GM19099 (cell line): ENCODE measurements around the gene FCHSD2.
A peak's percentile ranks its signal among the peaks of the same experiment; 100 is the strongest.

ENCODE experiments used
- POLR2A ChIP-seq: IDR thresholded peaks from 3 replicates; pipeline ENCODE4 v1.6.1; 2011; ENCODE audit warnings: low read depth; ENCODE audit not compliant: insufficient read length; ENCODE audit errors: extremely low read depth

Gene FCHSD2

DNA sequence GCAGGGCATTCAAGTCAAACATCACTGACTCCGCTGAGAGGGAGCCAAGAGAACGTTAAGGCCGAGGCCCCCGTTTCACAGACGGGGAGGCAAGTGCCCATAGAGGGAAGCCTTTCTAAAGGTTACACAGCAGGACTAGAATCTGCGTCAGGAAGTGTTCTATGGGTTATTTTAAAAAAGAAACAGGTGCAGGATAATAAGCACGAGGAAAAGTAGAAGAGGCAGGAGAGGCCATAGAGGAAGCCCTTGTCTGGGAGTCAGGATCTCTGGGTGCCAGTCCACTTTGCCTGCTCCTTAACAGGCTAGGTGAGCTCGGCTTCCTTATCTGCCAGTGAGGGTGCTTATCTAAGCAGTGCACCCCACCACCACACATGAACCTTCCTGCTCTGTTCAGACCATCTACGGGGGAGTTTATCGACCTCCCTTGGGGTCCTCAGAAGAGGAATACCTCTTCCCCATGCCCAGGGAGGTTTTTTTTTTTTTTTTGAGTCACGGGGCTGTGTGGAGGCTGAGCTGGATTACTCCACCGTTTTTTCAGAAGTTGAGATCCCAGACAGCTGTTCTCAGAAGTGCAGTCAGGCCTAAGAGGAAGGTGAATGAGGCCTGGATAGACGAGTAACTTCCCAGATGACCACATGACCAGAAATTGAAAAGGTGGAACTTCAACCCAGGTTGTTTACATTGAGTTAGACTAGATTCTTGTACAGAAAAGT is 1.2 kb upstream of the FCHSD2 start:
- peak; percentile 69 for TF ChIP-seq POLR2A

DNA sequence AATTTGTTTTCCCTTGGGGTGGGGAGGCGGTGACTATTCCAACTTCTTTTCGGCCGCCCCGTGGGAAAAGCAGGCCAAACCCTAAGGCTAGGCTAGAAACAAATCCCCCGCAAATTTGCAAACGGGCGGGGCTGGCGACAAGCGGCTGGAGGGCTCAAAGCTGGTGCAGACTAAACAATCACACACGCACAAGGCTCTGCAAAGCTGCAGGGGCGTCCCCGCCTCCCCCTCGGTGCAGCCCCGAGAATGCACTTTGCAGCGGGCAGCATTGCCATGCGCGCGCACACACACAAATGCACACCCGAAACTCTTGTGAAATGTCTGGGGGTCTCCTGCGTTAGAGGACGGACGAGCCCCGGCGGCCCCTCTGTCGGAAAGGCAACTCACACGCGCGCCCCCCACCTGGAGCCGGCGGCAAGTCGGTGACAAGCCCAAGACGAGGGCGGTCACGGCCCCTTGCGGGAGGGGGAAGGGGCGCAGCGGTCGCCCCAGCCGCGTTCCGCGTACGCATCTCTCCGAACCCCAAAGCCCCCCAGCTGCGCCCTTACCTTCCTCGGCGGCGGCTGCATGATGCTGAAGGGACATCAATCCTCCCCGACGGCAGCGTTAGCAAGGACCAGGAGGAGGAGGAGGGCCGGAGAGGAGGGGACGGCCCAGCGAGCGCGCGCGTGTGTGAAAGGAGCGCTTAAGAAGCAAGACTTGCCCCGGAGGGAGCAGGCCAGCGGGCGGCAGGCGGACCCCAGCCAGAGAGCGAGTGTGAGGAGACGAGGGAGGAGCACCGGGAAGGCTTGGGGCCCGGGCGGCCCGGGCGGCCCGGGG is 600 bp downstream of the FCHSD2 start:
- peak; percentile 15 for TF ChIP-seq POLR2A

DNA sequence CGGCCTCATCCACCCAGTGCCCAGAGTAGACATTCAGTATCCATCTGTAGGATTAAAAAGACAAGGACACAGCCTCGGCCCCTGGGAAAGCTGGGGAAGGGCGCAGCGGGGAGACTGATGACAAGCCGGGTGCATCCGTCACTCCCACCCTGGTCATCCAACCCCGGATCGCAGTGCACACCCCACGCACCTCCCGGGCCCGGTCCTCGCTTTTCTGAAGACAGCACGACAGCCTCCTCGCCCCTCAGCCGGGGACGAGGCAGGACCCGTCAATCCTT is 1.1 kb downstream of the FCHSD2 start:
- no peak for TF ChIP-seq POLR2A

DNA sequence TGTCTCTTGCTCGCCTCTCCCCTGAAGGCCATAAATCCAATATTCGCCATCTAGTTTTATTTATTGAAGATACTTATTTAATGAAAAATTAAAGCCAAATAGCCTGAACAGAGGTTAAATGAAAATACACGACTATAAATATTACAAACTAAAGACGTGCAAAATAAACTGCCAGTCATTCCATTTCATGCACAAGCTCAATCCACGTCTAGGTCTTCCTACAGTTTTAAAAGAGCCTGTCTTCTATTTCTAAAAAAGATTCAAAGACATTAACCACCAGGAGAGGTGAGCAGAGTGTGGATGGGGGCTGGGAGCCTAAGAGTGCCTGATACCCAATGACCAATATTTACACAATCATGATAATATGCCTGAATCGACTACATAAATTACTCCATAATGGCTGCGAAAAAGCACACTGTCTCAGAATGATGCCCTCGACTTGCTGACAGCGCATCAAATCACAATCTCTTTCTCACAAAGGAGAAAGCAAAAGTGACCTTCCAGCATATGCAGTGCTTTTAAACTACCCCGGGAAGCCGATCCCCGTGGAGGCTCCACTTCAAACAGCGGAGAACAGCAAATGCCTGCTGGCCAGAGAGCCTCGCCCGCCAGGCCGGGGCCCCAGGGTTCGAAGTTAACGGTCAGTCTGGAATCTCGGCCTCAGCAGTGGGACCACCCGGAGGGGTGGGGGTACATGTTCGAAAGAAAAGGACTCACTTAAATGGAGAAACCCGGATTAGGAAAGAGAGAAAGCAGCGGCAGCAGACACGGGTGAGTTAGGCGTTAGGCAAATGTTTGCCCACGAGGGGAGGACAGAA is 1.7 kb downstream of the FCHSD2 start:
- TF ChIP-seq POLR2A: no peak

DNA sequence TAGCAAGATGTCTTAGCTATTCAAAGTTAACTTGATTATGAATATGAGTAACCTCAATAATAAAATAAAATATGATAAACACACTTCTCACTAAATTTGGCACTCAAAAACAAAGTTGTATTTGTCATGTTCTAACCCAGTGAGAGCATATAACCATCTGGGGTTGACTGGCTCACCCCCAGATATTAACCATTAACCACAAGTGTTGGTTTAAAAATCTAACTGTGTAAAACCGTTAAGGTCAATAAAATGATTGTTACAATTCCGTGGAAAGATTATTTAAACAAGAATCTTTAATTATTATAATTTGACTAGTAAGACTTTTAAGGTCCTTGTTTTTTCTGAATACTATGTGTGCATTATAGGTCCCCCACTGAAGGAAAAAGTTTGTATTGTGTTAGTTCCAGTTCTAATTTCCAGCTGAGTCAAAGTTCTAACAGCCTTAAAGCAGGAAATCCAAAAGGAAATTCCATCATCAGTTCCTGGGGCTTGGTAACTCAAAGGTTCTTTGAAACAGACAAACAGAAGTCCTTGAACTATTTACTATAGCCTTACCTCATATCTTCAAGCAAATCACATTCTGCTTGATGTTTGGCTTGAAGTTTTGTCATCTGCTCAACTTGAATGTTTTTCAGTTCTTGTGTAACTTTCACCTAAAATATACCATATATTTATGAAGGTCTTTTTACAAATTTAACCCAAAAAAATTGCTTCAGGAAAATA is 2.5 kb downstream of the FCHSD2 start:
- TF ChIP-seq POLR2A: no peak

DNA sequence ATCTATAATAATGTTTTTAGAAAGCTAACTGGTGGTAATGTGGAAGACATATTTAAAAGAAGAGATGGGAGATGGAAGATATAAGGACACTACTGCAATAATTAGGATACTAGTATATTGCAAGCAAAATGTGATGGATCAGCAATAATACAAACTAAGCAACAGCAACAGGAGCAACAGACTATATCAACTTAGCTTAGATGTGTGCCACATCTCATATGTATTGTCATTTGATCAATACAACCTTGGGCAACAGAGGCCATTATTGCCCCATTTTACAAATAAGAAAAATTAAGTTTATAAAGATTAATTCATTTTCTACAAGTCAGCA is 4.2 kb downstream of the FCHSD2 start:
- TF ChIP-seq POLR2A: no peak

DNA sequence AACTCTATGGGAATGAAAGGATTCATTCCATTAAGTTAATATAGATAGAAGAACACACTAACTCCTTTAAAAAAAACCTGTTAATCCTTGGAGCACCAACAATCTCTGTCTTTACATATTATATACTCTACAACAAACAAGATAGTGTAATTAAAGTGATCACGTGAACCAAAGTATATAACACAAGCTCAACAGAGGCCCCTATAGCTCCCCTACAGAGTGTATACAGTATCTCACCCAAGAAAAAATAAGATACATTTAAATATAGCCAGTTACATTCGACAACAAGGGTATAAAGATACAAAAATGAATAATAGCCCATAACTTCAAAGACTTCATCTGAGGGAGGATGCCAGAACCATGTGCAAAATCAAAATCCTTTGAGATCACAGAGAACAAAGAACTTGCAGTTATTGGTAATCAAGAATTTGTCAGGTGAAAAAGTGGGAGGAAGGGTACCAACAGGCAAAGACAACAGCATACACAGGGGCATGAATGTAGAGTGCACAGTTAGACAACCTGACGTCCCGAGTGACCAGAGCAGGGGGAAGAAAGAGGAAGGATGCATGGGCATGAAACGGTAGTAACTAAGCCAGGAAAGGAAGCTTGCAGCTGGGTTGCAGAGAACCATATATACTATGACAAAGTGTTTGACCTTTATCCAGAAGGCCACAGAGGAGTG is 4.7 kb downstream of the FCHSD2 start:
- no peak for TF ChIP-seq POLR2A

DNA sequence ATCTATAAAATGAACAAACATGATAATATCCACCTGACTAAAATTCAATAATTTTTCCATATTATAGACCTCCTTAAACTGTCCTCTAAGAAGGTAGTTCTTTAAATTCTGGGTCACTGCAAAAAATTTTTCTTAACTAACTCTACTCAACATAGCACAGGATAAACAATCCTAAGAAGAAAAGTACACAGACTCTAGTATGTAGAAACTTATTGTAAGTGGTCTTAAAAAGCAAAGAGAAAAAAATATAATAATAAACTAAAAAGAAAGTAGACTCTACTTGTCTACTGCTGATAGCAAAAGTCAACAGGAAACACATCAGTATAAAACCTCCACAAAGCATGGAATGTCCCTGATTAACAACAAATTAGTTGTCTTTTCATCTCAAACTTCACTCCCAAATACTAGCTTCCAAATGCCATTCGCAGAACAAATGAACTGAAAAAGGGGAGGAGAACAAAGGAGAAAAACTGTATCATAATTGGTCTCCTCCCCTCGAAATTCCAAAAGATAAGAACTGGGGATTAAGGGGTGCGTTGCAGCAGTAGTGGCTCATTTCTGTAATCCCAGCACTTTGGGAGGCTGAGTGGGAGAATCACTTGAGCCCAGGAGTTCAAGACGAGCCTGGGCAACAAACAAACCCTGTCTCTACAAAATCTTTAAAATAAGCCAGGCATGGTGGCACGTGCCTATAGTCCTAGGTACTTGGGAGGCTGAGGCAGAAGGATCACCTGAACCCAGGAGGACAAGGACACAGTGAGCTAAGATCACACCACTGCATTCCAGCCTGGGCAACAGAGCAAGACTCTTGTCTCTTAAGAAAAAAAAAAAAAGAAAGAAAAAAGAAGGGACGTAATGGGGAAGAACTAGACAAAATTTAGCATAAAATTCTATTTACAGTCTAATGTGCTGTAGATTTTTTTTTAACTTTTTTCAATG is 6.5 kb downstream of the FCHSD2 start:
- no peak for TF ChIP-seq POLR2A

DNA sequence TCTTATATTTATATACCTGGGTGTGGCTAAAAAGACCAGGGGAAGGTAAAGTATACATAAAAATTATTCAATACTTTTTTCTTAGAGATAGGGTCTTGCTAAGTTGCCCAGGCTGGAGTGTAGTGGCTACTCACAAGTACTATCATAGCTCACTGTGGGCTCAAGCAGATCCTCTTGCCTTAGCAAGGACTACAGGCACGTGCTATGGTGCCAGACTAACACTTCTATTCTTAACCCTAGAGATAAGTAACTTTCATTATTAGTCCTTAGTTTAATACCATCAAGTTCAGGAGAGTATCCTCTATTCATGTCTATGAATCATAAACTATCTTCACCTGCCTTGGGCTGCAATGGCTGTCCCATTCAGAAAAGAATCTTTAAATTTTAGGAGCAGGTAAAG is 11.9 kb downstream of the FCHSD2 start:
- TF ChIP-seq POLR2A: no peak

DNA sequence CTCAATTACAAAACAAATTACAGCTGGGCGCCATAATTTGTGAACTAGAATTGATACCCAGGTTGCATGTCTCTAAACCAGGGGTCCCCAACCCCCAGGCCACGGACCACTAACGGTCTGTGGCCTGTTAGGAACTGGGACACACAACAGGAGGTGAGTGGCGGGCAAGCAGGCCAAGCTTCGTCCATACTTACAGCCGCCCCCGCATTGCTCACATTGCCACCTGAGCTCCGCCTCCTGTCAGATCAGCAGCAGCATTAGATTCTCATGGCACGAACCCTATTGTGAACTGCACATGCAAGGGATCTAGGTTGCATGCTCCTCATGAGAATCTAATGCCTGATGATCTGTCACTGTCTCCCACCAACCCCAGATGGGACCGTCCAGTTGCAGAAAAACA is 12.9 kb downstream of the FCHSD2 start:
- TF ChIP-seq POLR2A: no peak

DNA sequence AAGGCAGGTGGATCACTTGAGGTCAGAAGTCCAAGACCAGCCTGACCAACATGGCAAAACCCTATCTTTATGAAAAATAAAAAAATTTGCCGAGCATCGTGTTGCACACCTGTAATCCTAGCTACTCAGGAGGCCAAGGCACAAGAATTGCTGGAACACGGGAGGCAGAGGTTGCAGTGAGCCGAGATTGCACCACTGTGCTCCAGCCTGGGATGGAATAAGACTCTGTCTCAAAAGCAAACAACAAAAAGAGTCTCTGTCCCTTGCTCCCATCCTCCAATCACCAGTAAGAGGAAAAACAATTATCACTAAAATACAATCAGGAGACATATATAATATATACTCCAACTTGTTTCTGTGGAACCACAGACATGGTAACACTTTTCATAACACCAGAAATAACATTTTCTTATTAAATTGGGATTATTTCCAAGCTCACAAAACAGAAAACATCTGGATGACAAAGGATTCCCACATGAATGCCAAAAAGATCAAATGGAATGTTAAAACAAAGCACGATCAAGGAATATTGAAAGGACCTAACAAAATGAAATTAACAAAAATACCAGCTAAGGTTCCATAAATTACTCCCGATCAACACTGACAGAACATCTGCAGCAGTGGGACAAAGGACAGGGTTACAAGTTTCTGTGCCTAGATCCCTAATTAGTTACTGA is 15.2 kb downstream of the FCHSD2 start:
- TF ChIP-seq POLR2A: no peak

DNA sequence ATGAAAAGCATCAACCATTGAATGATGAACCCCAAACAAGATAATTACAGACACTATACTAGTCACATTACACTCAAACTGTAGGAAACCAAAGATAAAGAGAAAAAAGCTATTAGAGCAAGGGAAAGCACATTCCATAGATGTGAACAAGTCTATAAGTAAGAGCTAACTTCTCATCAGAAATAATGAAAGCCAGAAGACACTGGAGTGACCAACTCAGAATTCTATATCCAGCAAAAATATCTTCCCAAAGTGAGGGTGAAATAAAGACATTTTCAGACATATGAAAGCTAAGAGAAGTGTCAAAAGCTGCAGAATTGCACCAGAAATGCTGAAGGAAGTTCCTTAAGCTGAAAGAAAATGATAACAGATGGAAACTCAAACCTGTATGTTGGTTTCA is 17.3 kb downstream of the FCHSD2 start:
- no peak for TF ChIP-seq POLR2A

DNA sequence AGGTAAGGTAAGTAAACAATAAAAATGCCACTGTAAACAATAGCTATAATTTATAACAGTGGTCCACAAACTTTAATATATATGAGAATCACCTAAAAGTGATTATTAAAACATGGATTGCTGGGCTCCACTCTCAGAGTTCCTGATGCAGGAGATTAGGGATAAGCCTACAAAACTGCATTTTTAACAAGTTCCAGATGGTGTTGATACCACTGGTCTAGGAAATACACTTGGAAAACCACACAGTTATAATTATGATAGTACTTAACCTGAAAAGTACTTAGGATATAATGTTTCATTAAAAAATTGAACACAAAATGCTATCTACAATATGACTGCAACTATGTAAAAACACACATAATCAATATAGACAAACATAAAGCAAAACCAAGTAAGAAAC is 20.4 kb downstream of the FCHSD2 start:
- no peak for TF ChIP-seq POLR2A
